Adipocyte (in vitro differentiated cells): ENCODE measurements around the gene APEX1.
"Not testable (repeated sequence)": the region's sequence is repeated elsewhere in the genome, so short reads cannot be mapped to it uniquely, and the experiment has no call there.

Source experiments
- DNase-seq: peaks from one replicate; pipeline ENCODE4 v3.0.0-alpha.2; 2015; ENCODE audit warnings: low read depth
- H3K27me3 ChIP-seq: replicated peaks from 2 replicates; pipeline ENCODE4 v1.7.0; 2013; ENCODE audit warnings: mild to moderate bottlenecking, low read length, moderate library complexity; ENCODE audit not compliant: control insufficient read depth, insufficient read depth
- H3K36me3 ChIP-seq: 2 replicates; pipeline ENCODE4 v1.7.0; 2013; ENCODE audit warnings: low read length, mild to moderate bottlenecking, moderate library complexity; ENCODE audit not compliant: control insufficient read depth, insufficient read depth, severe bottlenecking
- H3K4me1 ChIP-seq: 2 replicates; pipeline ENCODE4 v1.7.0; 2013; ENCODE audit warnings: mild to moderate bottlenecking, low read length, moderate library complexity; ENCODE audit not compliant: control insufficient read depth, insufficient read depth
- H3K4me3 ChIP-seq: 2 replicates; pipeline ENCODE4 v1.7.0; 2013; ENCODE audit warnings: mild to moderate bottlenecking, low read length, moderate library complexity
- H3K9ac ChIP-seq: 2 replicates; pipeline ENCODE4 v1.7.0; 2013; ENCODE audit warnings: mild to moderate bottlenecking, low read length, moderate library complexity
- H3K9me3 ChIP-seq: 2 replicates; pipeline ENCODE4 v1.7.0; 2013; ENCODE audit warnings: mild to moderate bottlenecking, low read length, moderate library complexity; ENCODE audit not compliant: control insufficient read depth

The APEX1 gene

GRCh38 chr14:20438664-20439063, 16.4 kb upstream of the APEX1 start:
- Histone ChIP-seq H3K9me3 (no peaks in the 10 kb centered on the region), H3K36me3 (no peaks in the 10 kb centered on the region), H3K4me1 (peaks cover 26% of the 10 kb centered on the region), H3K4me3 (no peak overlapping the region), H3K27me3 (no peaks in the 10 kb centered on the region), H3K9ac (no peak overlapping the region)
- DNase-seq, result no peak

DNA sequence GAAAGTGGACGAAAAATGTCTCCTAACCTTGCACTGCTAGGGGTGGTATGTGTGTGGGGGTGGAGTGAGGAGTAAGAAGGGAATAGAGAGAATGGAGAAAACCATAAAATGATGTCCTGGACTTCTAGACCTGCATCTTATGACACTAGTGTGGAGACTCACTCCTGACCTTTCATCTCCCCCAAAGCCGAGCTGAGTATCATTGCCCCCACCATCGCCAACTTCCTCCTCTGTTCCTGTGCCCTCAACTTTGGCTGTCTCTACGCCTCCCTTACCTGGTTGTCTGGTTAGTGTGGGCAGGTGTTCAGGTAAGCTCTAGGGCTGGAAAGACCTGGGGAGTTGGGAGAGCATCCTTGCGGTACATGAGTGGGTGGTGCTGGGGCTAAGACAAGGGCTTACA, 14.6 kb upstream of the APEX1 start:
- Histone ChIP-seq H3K4me1 (peaks cover 16% of the 10 kb centered on the region), H3K27me3 (no peaks in the 10 kb centered on the region), H3K9ac (no peak overlapping the region), H3K4me3 (no peak overlapping the region), H3K36me3 (peaks cover 1% of the 10 kb centered on the region), H3K9me3 (no peaks in the 10 kb centered on the region)
- no peak for DNase-seq

GRCh38 chr14:20440882-20441281, 14.1 kb upstream of the APEX1 start:
- DNase-seq, result no peak
- no peaks in the 10 kb centered on the region for H3K9me3 ChIP-seq
- peaks cover 6% of the 10 kb centered on the region for H3K36me3 ChIP-seq
- peaks cover 12% of the 10 kb centered on the region for H3K4me1 ChIP-seq
- no peak overlapping the region for H3K4me3 ChIP-seq
- H3K27me3 ChIP-seq, result no peaks in the 10 kb centered on the region
- no peak overlapping the region for H3K9ac ChIP-seq

DNA sequence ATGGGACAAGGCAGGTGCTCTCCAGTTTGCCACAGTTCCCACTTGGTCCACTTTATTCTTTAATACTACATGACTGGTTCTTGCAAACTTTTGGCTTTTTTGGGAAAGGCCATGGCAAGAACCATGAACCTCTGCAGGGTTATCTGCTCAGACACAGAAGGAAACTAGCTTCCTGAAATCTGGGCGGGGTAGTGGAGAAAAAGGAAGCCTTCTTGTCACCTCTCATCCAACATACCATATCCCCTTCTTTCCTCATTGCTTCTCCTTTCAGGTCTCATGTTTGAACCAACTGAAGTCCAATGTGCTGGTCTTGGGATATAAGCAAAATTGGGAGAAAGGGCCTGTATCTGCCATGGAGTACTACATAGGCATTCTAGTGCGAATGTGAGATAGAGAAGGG, 13.6 kb upstream of the APEX1 start:
- Histone ChIP-seq H3K36me3 (peaks cover 11% of the 10 kb centered on the region), H3K9me3 (no peaks in the 10 kb centered on the region), H3K4me1 (peaks cover 7% of the 10 kb centered on the region), H3K27me3 (no peaks in the 10 kb centered on the region), H3K4me3 (no peak overlapping the region), H3K9ac (no peak overlapping the region)
- DNase-seq, result no peak

DNA sequence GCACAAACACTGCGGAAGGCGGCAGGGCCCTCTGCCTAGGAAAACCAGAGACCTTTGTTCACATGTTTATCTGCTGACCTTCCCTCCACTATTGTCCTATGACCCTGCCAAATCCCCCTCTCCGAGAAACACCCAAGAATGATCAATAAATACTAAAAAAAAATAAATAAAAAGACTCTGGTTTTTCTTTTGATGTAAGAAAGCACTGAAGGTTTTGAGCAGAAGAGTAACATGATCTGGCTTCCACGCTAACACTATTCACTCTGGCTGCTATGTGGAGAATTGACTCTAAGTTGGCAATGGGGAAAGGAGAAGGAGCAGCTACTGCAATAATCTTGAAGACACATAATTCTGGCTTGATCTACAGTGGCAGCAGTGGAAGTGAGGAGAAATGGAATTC, 11.4 kb upstream of the APEX1 start:
- DNase-seq, H3K4me1 ChIP-seq, H3K4me3 ChIP-seq, H3K9me3 ChIP-seq, H3K9ac ChIP-seq, H3K27me3 ChIP-seq: not testable (repeated sequence)
- peaks cover 33% of the 10 kb centered on the region for H3K36me3 ChIP-seq

DNA sequence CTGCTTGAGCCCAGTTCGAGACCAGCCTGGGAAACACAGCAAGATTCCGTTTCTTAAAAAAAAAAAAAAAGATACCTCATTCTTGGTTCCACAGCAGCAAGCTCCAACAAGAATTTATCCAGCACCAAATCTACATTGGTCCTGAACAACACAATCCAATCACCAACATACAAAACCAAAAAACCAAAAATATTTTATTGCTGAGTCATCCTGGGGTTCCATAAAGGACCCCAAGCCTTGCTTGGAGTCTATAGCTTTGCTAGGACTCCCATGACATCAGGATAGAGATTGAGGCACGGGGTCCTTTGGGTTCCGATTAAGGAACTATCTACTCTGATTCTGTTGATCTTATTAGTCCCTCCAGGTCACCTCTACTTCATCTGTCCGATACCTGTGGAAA, 8.1 kb upstream of the APEX1 start:
- no peak for DNase-seq
- Histone ChIP-seq H3K4me1 (no peaks in the 10 kb centered on the region), H3K9ac (no peak overlapping the region), H3K27me3 (no peaks in the 10 kb centered on the region), H3K9me3 (no peaks in the 10 kb centered on the region), H3K4me3 (no peak overlapping the region), H3K36me3 (peaks cover 58% of the 10 kb centered on the region)

GRCh38 chr14:20452831-20453230, 2.2 kb upstream of the APEX1 start:
- not testable (repeated sequence) for H3K9me3 ChIP-seq, H3K4me3 ChIP-seq, H3K27me3 ChIP-seq, H3K9ac ChIP-seq, DNase-seq
- Histone ChIP-seq H3K4me1 (peaks cover 28% of the 10 kb centered on the region), H3K36me3 (peaks cover 52% of the 10 kb centered on the region)

DNA sequence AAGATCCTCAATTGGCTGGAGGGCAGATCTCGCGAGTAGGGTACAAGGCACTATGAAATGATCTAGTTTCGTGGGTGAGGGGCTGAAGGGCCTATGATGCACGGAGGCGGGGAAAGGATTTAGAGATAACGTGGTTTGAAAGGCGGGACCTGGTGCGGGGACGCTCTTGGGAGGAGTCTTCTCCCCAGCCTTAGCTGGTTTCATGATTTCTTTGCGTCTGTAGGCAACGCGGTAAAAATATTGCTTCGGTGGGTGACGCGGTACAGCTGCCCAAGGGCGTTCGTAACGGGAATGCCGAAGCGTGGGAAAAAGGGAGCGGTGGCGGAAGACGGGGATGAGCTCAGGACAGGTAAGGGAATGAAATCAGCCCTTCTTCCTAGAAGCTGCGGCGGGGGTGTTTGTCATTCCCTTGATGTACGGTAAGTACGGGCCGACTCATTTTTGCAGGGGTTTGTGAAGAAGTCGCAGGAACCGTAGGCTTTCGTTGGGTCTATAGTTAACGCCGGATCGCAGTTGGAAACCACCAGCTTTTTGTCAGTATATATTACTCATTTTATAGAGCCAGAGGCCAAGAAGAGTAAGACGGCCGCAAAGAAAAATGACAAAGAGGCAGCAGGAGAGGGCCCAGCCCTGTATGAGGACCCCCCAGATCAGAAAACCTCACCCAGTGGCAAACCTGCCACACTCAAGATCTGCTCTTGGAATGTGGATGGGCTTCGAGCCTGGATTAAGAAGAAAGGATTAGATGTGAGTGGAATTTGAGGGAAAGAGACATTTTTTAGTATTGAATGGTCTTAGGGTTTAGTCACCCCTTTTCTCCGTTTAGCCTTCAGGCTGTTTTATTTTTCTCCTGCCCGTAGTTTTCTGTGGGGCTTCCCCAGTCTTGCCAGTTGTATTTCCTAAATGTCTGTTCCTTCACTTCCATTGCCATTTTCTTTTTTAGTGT, 602 bp downstream of the APEX1 start:
- Histone ChIP-seq H3K36me3 (peaks cover 42% of the 10 kb centered on the region), H3K4me3 (peak overlapping the region; percentile 90), H3K9ac (peak overlapping the region; percentile 94), H3K4me1 (peaks cover 46% of the 10 kb centered on the region), H3K9me3 (no peaks in the 10 kb centered on the region), H3K27me3 (no peaks in the 10 kb centered on the region)
- DNase-seq, result peak; percentile 91

DNA sequence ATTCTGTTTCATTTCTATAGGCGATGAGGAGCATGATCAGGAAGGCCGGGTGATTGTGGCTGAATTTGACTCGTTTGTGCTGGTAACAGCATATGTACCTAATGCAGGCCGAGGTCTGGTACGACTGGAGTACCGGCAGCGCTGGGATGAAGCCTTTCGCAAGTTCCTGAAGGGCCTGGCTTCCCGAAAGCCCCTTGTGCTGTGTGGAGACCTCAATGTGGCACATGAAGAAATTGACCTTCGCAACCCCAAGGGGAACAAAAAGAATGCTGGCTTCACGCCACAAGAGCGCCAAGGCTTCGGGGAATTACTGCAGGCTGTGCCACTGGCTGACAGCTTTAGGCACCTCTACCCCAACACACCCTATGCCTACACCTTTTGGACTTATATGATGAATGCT, 1.9 kb downstream of the APEX1 start:
- Histone ChIP-seq H3K36me3 (peaks cover 35% of the 10 kb centered on the region), H3K9me3 (no peaks in the 10 kb centered on the region), H3K4me1 (peaks cover 48% of the 10 kb centered on the region), H3K27me3 (no peaks in the 10 kb centered on the region), H3K9ac (peak overlapping the region; percentile 94), H3K4me3 (peak overlapping the region; percentile 90)
- DNase-seq, result no peak

DNA sequence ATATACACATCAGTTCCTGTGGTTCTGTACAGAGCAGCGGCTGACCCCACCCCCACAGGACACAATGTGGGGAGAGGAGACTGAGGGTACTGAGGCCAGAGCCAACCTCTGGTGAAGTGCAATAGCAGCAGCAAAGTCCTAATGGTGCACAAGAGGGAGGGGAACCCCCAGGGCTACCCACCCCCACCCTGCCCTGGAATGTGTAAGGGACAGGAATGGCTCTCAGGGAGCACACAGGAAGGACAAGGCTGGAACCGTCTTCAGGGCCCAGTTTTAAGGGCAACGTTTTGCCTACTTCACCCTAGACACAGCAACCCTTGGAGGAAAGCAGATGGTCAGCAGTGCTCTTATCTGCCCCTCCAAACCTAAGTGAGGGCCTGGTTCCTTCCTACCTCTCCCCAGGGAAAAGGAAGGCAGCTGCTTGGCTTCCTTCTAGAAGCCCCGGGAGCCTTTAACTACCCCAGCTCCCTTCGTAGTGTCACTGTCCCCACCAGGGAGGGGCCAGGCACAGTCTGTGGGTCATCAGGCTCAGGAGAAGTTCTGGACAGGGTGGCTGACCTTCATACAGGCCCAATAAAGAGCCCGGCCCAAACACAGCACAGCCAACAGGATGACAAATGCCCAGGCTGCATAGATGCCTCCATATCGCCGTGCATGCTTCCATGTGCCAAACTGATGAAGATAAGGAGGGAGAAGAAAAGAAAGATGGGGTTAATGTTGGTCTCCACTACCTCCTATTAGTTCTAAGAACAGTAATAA, 3.2 kb downstream of the APEX1 start:
- DNase-seq, result no peak
- peak overlapping the region; percentile 94 for H3K9ac ChIP-seq
- H3K27me3 ChIP-seq, result no peaks in the 10 kb centered on the region
- H3K4me3 ChIP-seq, result no peak overlapping the region
- peaks cover 32% of the 10 kb centered on the region for H3K36me3 ChIP-seq
- peaks cover 48% of the 10 kb centered on the region for H3K4me1 ChIP-seq
- no peaks in the 10 kb centered on the region for H3K9me3 ChIP-seq

DNA sequence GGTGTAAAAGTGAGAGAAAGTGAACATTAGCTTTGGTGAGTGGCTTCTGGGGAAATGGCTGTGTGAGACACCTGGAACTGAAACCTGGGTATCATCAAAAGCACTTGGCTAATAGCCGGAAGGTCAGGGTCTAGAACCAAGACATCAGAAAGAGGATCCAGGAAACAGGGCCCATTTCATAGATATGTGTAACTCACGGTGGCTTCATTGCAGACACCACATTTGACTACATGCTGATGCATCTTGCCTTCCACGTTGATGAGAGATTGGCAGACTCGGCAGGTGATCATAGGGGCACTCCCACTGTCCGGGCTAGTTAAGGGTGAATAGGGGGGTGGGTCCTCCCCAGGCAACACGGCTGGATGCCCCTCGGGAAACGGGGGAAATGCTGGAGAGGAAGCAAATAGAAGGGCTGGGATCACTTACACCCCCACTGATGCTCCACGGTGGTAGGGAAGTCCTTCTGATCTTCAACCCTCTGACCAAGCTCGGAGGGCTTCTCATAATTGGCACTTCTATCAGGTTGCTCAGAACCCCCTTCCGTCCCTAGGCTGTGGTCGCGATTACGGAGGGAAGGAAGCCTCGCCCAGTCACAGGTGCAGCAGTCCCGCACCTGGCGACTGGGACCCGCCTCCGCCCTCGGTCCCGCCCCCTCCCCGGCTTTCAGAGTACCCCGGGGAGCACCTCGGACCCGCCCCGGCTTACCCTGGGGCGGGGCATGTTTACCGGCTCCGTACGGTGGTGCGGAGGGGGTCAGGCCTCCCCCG, 5.6 kb downstream of the APEX1 start:
- Histone ChIP-seq H3K9me3 (no peaks in the 10 kb centered on the region), H3K4me1 (peaks cover 40% of the 10 kb centered on the region), H3K4me3 (peak overlapping the region; percentile 98), H3K36me3 (peaks cover 32% of the 10 kb centered on the region), H3K27me3 (no peaks in the 10 kb centered on the region), H3K9ac (peak overlapping the region; percentile 94)
- DNase-seq, result no peak
